ENCODE results near the gene CNIH3.

Gene CNIH3

DNA sequence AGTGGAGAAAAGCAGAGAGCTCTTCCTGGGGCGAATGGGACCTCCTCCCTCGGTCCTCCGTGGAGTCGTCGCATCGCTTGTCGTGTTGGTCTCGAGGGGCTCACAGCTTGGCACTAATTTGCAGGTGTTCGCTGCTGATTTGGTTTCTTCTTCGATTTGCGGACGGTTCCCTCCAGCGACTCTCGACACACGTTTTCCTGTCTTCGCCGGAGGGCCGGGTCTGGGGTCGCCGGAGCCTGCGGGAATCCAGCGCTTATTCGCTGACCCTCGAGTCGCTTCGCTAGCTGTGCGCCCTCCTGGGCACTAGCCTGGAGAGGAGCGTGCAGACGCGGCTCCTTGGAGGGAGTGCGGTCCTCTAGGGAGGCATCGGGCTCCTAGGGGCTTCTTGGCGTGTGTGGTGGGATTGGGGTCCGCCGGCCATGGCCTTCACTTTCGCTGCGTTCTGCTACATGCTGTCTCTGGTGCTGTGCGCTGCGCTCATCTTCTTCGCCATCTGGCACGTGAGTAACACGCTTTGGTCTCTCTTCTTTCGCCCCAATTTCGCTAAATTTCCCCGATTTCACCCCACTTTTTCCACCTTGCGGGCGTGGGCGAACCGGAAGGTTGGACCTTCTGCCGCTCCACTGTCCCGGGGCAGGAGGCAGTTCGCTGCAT, 766 bp downstream of the CNIH3 start:
- TF ChIP-seq ZBTB7A (IDR thresholded peaks at IDR 0.05; ENCODE audit: low read depth), result no peak
- no peak for TF ChIP-seq YY1 (IDR thresholded peaks at IDR 0.05; ENCODE audit: low read depth)
- TF ChIP-seq CREB1 (IDR thresholded peaks at IDR 0.05; ENCODE audit: low read depth), result no peak
- no peak for TF ChIP-seq CEBPB (IDR thresholded peaks at IDR 0.05)
- no peak for TF ChIP-seq RAD21 (IDR thresholded peaks at IDR 0.05; ENCODE audit: low read depth)
- TF ChIP-seq, protein P1, sequence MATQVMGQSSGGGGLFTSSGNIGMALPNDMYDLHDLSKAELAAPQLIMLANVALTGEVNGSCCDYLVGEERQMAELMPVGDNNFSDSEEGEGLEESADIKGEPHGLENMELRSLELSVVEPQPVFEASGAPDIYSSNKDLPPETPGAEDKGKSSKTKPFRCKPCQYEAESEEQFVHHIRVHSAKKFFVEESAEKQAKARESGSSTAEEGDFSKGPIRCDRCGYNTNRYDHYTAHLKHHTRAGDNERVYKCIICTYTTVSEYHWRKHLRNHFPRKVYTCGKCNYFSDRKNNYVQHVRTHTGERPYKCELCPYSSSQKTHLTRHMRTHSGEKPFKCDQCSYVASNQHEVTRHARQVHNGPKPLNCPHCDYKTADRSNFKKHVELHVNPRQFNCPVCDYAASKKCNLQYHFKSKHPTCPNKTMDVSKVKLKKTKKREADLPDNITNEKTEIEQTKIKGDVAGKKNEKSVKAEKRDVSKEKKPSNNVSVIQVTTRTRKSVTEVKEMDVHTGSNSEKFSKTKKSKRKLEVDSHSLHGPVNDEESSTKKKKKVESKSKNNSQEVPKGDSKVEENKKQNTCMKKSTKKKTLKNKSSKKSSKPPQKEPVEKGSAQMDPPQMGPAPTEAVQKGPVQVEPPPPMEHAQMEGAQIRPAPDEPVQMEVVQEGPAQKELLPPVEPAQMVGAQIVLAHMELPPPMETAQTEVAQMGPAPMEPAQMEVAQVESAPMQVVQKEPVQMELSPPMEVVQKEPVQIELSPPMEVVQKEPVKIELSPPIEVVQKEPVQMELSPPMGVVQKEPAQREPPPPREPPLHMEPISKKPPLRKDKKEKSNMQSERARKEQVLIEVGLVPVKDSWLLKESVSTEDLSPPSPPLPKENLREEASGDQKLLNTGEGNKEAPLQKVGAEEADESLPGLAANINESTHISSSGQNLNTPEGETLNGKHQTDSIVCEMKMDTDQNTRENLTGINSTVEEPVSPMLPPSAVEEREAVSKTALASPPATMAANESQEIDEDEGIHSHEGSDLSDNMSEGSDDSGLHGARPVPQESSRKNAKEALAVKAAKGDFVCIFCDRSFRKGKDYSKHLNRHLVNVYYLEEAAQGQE (IDR thresholded peaks at IDR 0.05; ENCODE audit: low read depth), result no peak
- TF ChIP-seq, protein P2, sequence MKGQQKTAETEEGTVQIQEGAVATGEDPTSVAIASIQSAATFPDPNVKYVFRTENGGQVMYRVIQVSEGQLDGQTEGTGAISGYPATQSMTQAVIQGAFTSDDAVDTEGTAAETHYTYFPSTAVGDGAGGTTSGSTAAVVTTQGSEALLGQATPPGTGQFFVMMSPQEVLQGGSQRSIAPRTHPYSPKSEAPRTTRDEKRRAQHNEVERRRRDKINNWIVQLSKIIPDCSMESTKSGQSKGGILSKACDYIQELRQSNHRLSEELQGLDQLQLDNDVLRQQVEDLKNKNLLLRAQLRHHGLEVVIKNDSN (IDR thresholded peaks at IDR 0.05), result no peak
- TF ChIP-seq EGR1 (IDR thresholded peaks at IDR 0.05), result no peak
- no peak for TF ChIP-seq NFIC (IDR thresholded peaks at IDR 0.05)
- TF ChIP-seq, protein P3, sequence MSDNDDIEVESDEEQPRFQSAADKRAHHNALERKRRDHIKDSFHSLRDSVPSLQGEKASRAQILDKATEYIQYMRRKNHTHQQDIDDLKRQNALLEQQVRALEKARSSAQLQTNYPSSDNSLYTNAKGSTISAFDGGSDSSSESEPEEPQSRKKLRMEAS (IDR thresholded peaks at IDR 0.05), result no peak
- TF ChIP-seq TAF1 (IDR thresholded peaks at IDR 0.05; ENCODE audit: low read depth), result no peak
- TF ChIP-seq TCF12 (IDR thresholded peaks at IDR 0.05; ENCODE audit: low read depth), result no peak
- no peak for TF ChIP-seq FOXM1 (IDR thresholded peaks at IDR 0.05; ENCODE audit: borderline replicate concordance, low read depth)

DNA sequence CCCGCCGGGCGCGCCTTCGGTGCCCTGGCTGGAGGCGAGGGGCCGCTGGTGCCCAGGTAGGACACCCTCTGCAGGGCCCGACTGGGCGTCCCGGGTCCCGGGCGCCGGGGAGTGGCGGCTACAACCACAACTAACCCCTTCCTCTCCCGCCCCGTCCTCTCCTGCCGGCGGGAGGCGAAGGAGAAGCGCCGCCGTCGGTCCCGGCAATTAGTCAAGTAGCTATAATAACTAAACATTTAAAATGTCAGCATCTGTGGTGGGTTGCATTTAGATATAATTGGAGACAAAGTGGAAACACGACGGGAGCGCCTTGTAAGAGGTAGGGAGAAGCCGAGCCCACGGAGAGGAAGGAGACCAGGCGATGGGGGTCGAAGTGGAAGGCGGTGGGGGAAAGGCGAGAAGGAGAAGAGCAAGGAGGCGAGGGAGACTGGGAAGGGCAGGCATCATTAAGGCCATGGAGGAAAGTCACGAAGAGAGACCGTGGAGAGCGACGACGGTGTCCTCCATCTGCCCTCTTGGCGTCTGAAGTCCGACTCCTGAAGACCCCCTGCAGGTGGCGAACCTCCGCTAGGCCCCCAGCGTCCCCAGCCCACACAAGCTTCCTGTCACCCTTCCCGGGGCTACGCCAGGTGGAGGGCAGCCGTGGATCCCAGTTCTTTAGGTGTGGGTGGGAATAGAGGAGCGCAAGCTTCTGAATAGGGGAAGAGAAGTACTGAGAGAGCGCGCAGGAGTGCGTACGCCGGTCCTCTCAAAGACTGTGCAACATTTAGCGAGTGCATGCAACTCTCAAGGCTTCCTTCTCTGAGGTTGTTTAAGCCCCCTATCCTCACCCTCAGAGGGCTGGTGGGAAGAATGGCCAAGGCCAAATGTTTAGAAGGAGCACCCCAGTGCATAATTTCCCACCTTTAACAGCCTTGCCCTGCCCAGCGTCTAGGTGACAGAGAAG, 1.6 kb downstream of the CNIH3 start:
- no peak for TF ChIP-seq FOXM1 (IDR thresholded peaks at IDR 0.05; ENCODE audit: borderline replicate concordance, low read depth)
- TF ChIP-seq CEBPB (IDR thresholded peaks at IDR 0.05), result no peak
- TF ChIP-seq ZBTB7A (IDR thresholded peaks at IDR 0.05; ENCODE audit: low read depth), result no peak
- TF ChIP-seq TEAD4 (IDR thresholded peaks at IDR 0.05), result no peak
- TF ChIP-seq, protein P2 (IDR thresholded peaks at IDR 0.05), result no peak
- TF ChIP-seq NFIC (IDR thresholded peaks at IDR 0.05), result no peak

DNA sequence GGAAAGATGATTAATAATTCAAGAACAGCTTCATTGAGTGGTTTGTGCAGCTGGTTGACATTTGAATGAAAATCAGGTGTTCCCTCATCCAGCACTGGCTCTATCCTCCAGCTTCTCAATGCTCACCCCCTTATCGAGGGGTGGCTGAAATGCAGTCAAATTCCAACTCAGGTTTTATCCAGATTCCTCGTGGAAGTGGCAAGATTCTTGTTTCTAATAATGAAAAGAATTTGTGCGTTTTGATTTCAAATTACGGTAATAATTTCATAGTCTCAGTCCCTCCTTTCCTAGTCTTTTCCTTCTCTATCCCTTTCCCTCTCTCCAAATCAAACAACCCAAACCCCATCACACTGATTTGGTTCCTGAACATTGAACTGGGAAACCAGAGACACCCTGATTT, 3.1 kb downstream of the CNIH3 start:
- TF ChIP-seq EP300 (IDR thresholded peaks at IDR 0.05; ENCODE audit: borderline replicate concordance) (no peak), TEAD4 (IDR thresholded peaks at IDR 0.05) (no peak), NFIC (IDR thresholded peaks at IDR 0.05) (no peak), EGR1 (IDR thresholded peaks at IDR 0.05) (no peak), CEBPB (IDR thresholded peaks at IDR 0.05) (no peak), TAF1 (IDR thresholded peaks at IDR 0.05; ENCODE audit: low read depth) (no peak), TCF12 (IDR thresholded peaks at IDR 0.05; ENCODE audit: low read depth) (no peak), ZBTB7A (IDR thresholded peaks at IDR 0.05; ENCODE audit: low read depth) (no peak), CREB1 (IDR thresholded peaks at IDR 0.05; ENCODE audit: low read depth) (no peak), YY1 (IDR thresholded peaks at IDR 0.05; ENCODE audit: low read depth) (no peak), RAD21 (IDR thresholded peaks at IDR 0.05; ENCODE audit: low read depth) (no peak), FOXM1 (IDR thresholded peaks at IDR 0.05; ENCODE audit: borderline replicate concordance, low read depth) (no peak)
- TF ChIP-seq, protein P3 (IDR thresholded peaks at IDR 0.05), result no peak
- TF ChIP-seq, protein P2 (IDR thresholded peaks at IDR 0.05), result no peak
- TF ChIP-seq, protein P1 (IDR thresholded peaks at IDR 0.05; ENCODE audit: low read depth), result no peak

DNA sequence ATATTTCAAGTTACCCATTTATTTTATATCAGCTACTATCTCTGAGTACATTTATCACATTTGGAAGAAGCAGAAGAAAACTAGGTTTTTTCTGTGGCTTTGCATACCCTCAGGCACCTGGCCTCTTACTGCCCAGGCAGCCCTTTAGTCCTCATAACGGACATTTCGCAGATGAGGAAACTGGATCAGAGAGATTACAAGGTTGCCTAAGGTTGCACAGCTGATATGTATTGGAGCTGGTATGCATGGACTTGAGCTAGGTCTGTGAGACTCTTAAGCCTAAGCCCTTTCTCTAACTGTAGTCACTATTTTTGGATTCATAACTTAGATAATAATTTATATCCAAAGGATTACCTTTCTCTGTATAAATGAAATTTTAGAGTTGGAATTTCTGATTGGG, 4.0 kb downstream of the CNIH3 start:
- TF ChIP-seq CEBPB (IDR thresholded peaks at IDR 0.05) (no peak), TCF12 (IDR thresholded peaks at IDR 0.05; ENCODE audit: low read depth) (no peak), NFIC (IDR thresholded peaks at IDR 0.05) (no peak), FOXM1 (IDR thresholded peaks at IDR 0.05; ENCODE audit: borderline replicate concordance, low read depth) (no peak), TEAD4 (IDR thresholded peaks at IDR 0.05) (no peak), ZBTB7A (IDR thresholded peaks at IDR 0.05; ENCODE audit: low read depth) (no peak), YY1 (IDR thresholded peaks at IDR 0.05; ENCODE audit: low read depth) (no peak)
